Measurements from ENCODE around the gene COLEC11.
"Not testable (repeated sequence)": the region's sequence is repeated elsewhere in the genome, so short reads cannot be mapped to it uniquely, and the experiment has no call there.

COLEC11 gene

DNA sequence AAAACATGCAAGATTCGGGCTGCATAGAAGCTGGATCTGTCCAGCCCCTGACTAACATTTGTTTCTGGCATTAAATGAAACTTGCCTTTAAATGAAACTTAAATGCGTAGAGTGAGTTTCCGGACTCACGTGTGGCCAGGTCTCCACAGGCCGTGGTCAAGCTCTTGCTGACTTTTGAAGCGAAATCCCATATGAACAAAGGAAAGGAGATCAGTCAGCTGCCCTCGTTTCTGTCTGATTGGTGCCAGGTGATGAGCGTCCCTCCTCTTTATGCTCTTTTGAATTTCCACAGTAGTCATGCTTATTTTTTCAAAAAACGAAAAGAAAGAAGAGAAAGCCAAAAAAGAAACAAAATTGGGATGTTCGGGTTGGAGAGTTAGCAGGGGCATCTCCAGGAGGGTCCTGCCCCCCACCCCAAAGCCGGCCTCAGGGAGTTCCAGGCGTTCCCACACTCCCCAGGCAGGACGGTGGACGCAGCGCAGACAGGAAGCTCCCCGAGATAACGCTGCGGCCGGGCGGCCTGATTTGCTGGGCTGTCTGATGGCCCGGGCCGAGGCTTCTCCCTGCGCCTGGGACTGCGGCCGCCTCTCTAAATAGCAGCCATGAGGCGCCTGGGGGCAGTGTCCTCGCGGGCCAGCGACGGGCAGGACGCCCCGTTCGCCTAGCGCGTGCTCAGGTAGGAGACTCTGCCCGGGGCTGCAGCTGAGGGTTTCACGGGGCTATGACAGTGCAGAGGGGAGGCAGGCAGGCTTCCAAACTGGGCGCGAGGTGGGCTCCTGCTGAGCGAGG lies at the start of gene COLEC11:
TSS of gene COLEC11 (plus strand) at position 620 of the 789 bp plus-strand sequence. CDS start 9,229 bp downstream, outside the sequence.
- no peak for DNase-seq

DNA sequence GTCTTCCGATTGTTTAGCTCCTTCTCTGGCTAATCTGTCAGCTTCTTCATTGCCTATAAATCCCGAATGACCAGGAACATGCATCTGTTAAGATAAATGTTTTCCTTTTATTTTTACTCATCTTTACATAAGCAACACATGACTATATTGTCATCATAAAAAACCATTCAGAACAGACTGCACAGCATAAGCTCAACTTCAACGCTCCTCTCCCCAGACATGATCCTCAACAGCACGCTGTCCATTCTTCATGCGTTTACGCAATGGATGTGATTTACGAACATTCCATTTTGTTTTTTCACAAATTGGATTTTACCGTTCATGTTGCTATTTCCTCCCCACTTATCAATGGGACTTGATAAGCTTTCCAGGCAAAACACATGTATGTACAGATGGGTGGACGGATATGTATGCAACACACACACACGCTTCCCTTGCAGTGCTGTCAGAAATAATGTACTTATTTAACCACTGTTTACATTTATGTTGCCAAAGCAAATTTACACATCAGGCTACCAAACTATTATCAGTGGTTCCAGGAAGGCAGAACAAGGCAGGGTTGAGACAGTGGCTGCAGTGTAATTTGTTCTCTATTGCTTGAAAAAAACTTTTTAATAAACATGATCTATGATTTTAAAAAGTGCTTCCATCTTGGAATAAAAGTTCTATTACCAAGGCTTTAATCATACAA lies 49.0 kb upstream of the COLEC11 start:
- no peak for DNase-seq

- no peak for DNase-seq
Observed at GRCh38 chr2:3547915-3548314, 47.0 kb upstream of the COLEC11 start.

GRCh38 chr2:3553946-3554345 lies 41.0 kb upstream of the COLEC11 start:
- DNase-seq = no peak

DNA sequence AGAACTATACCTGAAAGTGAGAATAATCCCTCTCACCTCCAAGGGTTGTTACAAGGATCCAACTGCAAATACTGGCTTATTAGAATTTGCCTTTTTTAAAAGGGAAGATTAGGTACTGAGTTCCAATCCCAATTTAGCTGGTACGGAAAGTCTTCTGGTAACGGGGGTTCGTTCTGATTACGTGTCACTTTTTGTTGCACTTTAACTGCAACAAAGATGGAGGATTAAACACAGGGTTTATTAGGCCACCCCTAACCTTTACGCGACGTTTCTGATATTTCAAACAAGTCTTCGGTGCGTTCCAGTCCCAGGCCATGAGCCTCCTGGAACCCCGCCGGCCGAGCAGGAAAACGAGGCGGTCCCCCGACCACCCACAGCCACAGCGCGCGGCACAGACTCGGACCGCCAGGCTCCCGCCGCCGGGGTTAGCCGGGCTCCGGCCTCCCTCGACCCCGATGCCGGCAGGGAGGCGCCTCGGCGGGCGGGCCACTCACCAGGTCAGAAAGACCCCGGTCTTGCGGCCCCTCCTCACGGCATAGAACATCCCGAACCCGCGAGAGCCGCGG lies 37.2 kb upstream of the COLEC11 start:
- no peak for DNase-seq

- DNase-seq = peak; percentile 97
Observed at GRCh38 chr2:3558205-3559014, 36.5 kb upstream of the COLEC11 start, which contains the start of gene RNASEH1. Gene RNASEH1 (minus strand): TSS chr2:3558333. CDS start chr2:3558260, 73 bp downstream.

- DNase-seq = no peak
Observed at GRCh38 chr2:3563521-3563976, 31.4 kb upstream of the COLEC11 start.

GRCh38 chr2:3565117-3565516 lies 29.8 kb upstream of the COLEC11 start:
- DNase-seq = no peak

DNA sequence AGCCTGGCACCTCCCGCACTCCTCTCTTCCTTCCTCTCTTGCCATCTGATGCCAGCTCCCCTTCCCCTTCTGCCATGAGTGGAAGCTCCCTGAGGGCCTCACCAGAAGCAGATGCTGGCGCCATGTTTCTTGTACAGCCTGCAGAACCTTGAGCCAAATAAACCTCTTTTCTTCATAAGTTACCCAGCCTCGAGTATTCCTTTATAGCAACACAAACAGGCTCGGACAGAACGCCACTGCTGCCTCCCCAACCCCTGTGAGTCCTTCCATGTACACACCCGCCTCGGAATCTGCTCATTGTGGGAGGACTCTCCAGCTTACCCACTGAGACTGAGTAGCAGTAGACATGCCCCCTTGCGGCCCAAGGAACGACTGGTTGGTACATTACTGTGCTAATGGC lies 28.1 kb upstream of the COLEC11 start:
- DNase-seq = no peak

DNA sequence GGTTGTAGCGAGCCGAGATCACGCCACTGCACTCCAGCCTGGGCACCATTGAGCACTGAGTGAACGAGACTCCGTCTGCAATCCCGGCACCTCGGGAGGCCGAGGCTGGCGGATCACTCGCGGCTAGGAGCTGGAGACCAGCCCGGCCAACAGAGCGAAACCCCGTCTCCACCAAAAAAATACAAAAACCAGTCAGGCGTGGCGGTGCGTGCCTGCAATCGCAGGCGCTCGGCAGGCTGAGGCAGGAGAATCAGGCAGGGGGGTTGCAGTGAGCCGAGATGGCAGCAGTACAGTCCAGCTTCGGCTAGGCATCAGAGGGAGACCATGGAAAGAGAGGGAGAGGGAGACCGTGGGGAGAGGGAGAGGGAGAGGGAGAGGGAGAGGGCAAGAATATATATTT lies 25.3 kb upstream of the COLEC11 start:
- not testable (repeated sequence) for DNase-seq

DNA sequence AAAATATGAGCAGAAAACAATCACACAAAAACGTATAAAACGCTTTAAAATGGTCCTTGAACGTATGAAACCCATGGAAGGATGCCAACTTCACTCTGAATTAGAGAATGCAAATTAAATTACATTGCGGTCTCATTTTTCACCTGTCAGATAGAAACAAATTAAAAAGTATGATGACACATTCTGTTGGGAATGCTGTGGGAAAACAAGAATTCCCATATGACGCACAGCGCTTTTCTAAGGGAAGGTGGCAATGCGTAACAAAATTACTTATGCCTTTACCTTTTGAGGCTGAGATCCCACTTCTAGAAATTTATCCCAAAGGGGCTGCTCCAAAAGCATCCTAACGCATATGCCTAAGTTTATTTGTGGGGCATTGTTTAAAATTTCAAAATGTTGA lies 23.6 kb upstream of the COLEC11 start:
- DNase-seq = no peak

- no peak for DNase-seq
Observed at GRCh38 chr2:3572620-3573019, 22.3 kb upstream of the COLEC11 start.

GRCh38 chr2:3574155-3574554 lies 20.8 kb upstream of the COLEC11 start:
- no peak for DNase-seq

GRCh38 chr2:3575534-3576262 lies 19.2 kb upstream of the COLEC11 start:
- no peak for DNase-seq

DNA sequence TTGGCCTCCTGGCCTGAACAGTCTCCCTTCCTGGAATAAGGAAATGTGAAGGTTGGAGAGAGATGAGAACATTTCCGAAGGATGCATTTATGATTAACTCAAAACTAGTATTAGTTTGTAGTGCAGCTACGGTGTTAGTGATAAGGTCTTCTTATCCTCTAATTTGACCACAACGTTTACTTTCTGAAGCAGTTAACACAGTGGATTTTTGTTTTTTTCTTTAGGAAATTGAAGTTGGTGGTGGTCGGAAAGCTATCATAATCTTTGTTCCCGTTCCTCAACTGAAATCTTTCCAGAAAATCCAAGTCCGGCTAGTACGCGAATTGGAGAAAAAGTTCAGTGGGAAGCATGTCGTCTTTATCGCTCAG lies 18.7 kb upstream of the COLEC11 start:
- not testable (repeated sequence) for DNase-seq

- no peak for DNase-seq
Observed at GRCh38 chr2:3578987-3579386, 15.9 kb upstream of the COLEC11 start.

- no peak for DNase-seq
Observed at GRCh38 chr2:3580449-3580848, 14.5 kb upstream of the COLEC11 start.

- DNase-seq = no peak
Observed at GRCh38 chr2:3581367-3582262, 13.3 kb upstream of the COLEC11 start.

- DNase-seq = no peak
Observed at GRCh38 chr2:3584076-3584475, 10.8 kb upstream of the COLEC11 start.

GRCh38 chr2:3584608-3585260 lies 10.2 kb upstream of the COLEC11 start:
- no peak for DNase-seq
